Chondrocyte (in vitro differentiated cells): ENCODE data around the gene NLRP1. TPM values are rescaled to one million over a fixed set of nuclear protein-coding genes. Genes with fewer than 3 reads are reported as not detected.

ENCODE experiments used
- DNase-seq: peaks from one replicate; pipeline ENCODE4 v3.0.0; 2021; ENCODE audit warnings: mixed read lengths, low spot score
- H3K27ac Mint-ChIP-seq: one replicate; pipeline ENCODE4 v1.8.0; 2021; ENCODE audit warnings: mild to moderate bottlenecking, moderate library complexity, mixed read lengths; ENCODE audit not compliant: unreplicated experiment
- H3K27me3 Mint-ChIP-seq: 2 replicates; pipeline ENCODE4 v1.8.0; 2021; ENCODE audit warnings: low read depth, mixed read lengths
- H3K36me3 Mint-ChIP-seq: 2 replicates; pipeline ENCODE4 v1.8.0; 2021; ENCODE audit warnings: low read depth, mixed read lengths
- H3K4me1 Mint-ChIP-seq: 2 replicates; pipeline ENCODE4 v1.8.0; 2021; ENCODE audit warnings: low read depth, mild to moderate bottlenecking, mixed read lengths
- H3K4me3 Mint-ChIP-seq: one replicate; pipeline ENCODE4 v1.8.0; 2021; ENCODE audit warnings: mild to moderate bottlenecking, moderate library complexity, mixed read lengths; ENCODE audit not compliant: unreplicated experiment
- H3K9me3 Mint-ChIP-seq: 2 replicates; pipeline ENCODE4 v1.8.0; 2021; ENCODE audit warnings: low read depth, mixed read lengths
- CTCF ChIP-seq: fragments of 200-600 bp; sonication (generic); IDR thresholded peaks from 2 replicates; pipeline ENCODE4 v1.5.0; 2021; ENCODE audit warnings: antibody characterized with exemption, mild to moderate bottlenecking, moderate library complexity
- total RNA-seq: library from RNA; stranded (reverse); gene quantifications from 3 replicates; pipeline ENCODE4 v1.2.1, GENCODE V29; 2021

The NLRP1 gene
- total RNA-seq, 1 donor from 2014 or later, result 24.8 TPM

GRCh38 chr17:5560361-5560988 is 23.8 kb downstream of the NLRP1 start:
- no peak overlapping the region for H3K4me3 Mint-ChIP-seq
- no peaks in the 10 kb centered on the region for H3K36me3 Mint-ChIP-seq
- no peaks in the 10 kb centered on the region for H3K27me3 Mint-ChIP-seq
- H3K9me3 Mint-ChIP-seq, result peaks cover 8% of the 10 kb centered on the region
- H3K27ac Mint-ChIP-seq, result no peak overlapping the region
- no peak for DNase-seq
- H3K4me1 Mint-ChIP-seq, result peaks cover 17% of the 10 kb centered on the region
- TF ChIP-seq CTCF, result no peak

GRCh38 chr17:5558815-5559785 is 25.2 kb downstream of the NLRP1 start:
- Mint-ChIP-seq H3K9me3 (peaks cover 8% of the 10 kb centered on the region), H3K4me1 (peaks cover 22% of the 10 kb centered on the region), H3K36me3 (no peaks in the 10 kb centered on the region), H3K27me3 (no peaks in the 10 kb centered on the region), H3K27ac (no peak overlapping the region), H3K4me3 (no peak overlapping the region)
- no peak for TF ChIP-seq CTCF
- DNase-seq, result no peak

- H3K27ac Mint-ChIP-seq, result no peak overlapping the region
These were observed 26.3 kb downstream of the NLRP1 start for GRCh38 chr17:5557990-5558389.

GRCh38 chr17:5557485-5557884 is 26.8 kb downstream of the NLRP1 start:
- Mint-ChIP-seq H3K27ac (peak overlapping the region; percentile 59), H3K9me3 (no peaks in the 10 kb centered on the region), H3K4me3 (no peak overlapping the region), H3K36me3 (peaks cover 6% of the 10 kb centered on the region), H3K27me3 (no peaks in the 10 kb centered on the region), H3K4me1 (peaks cover 13% of the 10 kb centered on the region)
- DNase-seq, result no peak
- no peak for TF ChIP-seq CTCF

More at GRCh38 chr17:5557990-5558389, 26.3 kb downstream of the NLRP1 start:
- Mint-ChIP-seq H3K4me1 (peaks cover 15% of the 10 kb centered on the region), H3K9me3 (peaks cover under 1% of the 10 kb centered on the region), H3K4me3 (no peak overlapping the region), H3K36me3 (peaks cover under 1% of the 10 kb centered on the region), H3K27me3 (no peaks in the 10 kb centered on the region)
- no peak for DNase-seq
- TF ChIP-seq CTCF, result no peak

GRCh38 chr17:5555254-5555653 is 29.1 kb downstream of the NLRP1 start:
- Mint-ChIP-seq H3K4me1 (peaks cover 13% of the 10 kb centered on the region), H3K36me3 (peaks cover 10% of the 10 kb centered on the region), H3K9me3 (peaks cover 3% of the 10 kb centered on the region), H3K4me3 (no peak overlapping the region), H3K27me3 (no peaks in the 10 kb centered on the region), H3K27ac (peak overlapping the region; percentile 32)
- no peak for DNase-seq
- no peak for TF ChIP-seq CTCF
